Raji (cell line): ENCODE measurements around the gene ZNF845.

Experiments
- POLR2A ChIP-seq: IDR thresholded peaks from 2 replicates; pipeline ENCODE4 v1.6.1; 2011; ENCODE audit warnings: low read depth, low read length, control low read depth; ENCODE audit not compliant: insufficient read depth

ZNF845 gene

DNA sequence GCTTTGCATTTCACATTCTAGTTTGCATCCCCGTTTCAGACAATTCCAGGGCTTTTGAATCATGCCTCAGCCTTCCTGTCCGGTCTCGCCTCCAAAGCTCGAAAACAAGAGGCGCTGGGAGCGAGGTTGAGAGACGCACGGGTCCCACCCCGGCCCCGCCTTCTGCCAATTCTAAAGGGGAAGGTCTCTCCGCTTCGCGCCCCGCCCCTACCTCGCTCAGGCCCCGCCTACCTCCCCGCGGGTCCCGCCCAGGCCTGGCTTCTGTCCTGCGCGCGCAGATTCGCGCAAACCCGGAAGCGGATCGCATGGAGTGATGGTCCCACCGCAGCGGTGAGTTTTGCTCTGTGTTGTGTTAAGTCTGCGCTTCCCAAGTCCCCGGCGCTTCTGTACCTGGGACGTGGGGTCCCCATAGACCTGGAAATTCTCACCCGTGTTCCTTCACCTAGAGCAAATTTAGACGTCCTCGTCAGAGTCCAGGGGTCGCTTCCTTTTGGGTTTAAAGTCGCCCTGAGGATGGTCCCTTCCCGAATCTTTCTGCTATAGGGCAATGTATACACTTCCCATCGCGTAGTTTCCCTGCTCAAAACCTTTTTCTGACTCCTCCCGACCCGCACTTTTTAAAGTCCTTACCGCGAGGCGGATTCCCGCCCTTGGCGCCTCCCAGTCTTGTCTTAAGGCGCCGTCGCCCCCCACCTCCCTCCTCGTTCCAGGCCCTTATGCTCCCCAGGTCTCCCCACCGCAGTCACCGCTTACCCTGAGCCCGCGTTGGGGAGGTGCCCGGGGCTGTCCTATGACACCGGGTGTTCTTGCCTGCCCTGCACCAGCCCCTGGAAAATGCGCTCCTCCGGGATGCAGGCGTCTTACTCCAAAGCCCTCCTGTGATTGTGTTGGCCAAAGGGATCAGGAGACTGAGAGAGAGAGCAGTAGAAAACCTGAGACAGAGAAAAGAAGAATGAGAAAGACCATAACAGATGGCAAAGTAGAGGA is at the start of gene ZNF845:
TSS of gene ZNF845 (plus strand) at position 287 of the 987 bp plus-strand sequence. CDS start 7,559 bp downstream, outside the sequence.
- peak; percentile 80 for TF ChIP-seq POLR2A

- TF ChIP-seq POLR2A, result no peak
Measured at GRCh38 chr19:53285087-53285486, 48.5 kb upstream of the ZNF845 start.

GRCh38 chr19:53290758-53291549 is 42.6 kb upstream of the ZNF845 start:
- TF ChIP-seq POLR2A, result no peak

GRCh38 chr19:53294786-53295441 is 38.6 kb upstream of the ZNF845 start:
- TF ChIP-seq POLR2A, result no peak

DNA sequence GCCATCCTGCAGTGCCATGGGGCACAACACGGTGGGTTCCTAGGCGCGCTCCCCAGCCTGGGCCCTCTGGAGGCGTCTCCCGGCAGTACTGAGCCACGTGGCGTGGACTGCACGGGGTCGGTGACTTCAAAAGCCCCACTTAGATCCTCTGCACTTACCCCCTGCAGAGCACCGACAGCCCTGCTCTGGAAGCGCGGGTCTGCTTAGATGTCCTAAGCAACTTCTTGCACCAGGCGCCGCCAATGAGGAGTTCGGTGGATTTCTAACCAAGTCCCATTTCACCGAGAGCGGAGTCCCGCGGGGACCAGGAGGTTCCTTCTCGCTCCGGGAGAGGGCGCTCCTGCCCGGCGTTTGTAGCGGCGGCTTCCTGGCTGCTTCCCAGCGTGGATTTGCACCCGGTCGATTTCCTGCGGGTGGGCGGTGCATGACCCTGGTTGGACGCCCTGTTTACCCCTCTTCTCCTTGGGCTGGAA is 25.2 kb upstream of the ZNF845 start:
- no peak for TF ChIP-seq POLR2A

GRCh38 chr19:53311044-53311443 is 22.5 kb upstream of the ZNF845 start:
- no peak for TF ChIP-seq POLR2A

GRCh38 chr19:53311897-53312296 is 21.7 kb upstream of the ZNF845 start:
- TF ChIP-seq POLR2A, result no peak

DNA sequence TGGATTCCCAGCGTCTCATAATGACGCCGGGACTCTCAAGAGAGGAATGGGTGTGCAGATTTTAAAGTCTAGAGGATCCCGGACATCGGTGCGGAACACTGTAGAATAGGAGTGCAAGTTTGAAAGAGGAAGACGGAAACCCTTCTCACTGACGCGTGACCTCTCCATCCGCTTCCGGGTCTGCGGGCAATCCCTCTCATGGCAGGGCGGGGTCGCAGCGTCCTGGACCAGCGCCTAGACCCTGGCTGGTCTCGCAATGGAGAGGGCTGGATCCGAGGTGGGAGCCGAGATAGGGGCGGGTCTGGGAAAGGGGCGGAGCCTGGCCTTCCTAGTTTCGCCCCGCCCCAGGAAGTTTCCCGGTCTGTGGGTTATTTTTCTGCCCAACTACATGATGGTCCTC is 4.6 kb upstream of the ZNF845 start:
- no peak for TF ChIP-seq POLR2A

GRCh38 chr19:53332484-53332883 is 1.1 kb upstream of the ZNF845 start:
- no peak for TF ChIP-seq POLR2A

- no peak for TF ChIP-seq POLR2A
Measured at GRCh38 chr19:53333066-53333462, 485 bp upstream of the ZNF845 start.

DNA sequence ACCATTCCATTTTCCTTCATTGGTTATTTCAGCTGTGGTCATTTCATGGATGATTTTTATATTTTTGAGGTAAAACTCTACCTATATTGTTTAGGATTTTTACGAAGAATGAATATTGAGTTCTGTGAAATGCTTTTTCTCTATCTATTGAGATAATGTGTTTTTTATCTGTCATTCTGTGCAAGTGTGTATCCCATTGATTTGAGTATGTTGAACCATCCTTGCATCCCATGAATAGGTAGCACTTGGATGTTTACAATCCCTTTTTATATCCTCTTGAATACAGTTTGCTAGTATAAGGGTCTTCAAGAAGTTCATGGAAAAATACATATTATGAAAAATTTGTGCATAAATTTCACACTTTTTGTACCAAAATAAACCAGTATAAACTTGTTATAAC is 22.2 kb downstream of the ZNF845 start:
- TF ChIP-seq POLR2A, result no peak

GRCh38 chr19:53357821-53358581 is 24.5 kb downstream of the ZNF845 start:
- TF ChIP-seq POLR2A, result no peak

- peak; percentile 92 for TF ChIP-seq POLR2A
Measured at GRCh38 chr19:53365134-53365898, 31.8 kb downstream of the ZNF845 start, which contains the start of gene ZNF525. Gene ZNF525 (plus strand): TSS chr19:53365705. CDS start chr19:53372282, 6,577 bp downstream.
